ENCODE data around the gene PLEKHG5.

GRCh38 chr1:6501279-6501813 is 9.9 kb upstream of the PLEKHG5 start:
- TF ChIP-seq CTCF (IDR thresholded peaks at IDR 0.05) (no peak), EZH2 (IDR thresholded peaks at IDR 0.05; ENCODE audit: borderline replicate concordance, insufficient read depth, low read depth, low read length, poor library complexity, severe bottlenecking) (no peak)

Measured in B cell (primary cell).